Bronchial epithelial cell (primary cell): Measurements from ENCODE around the gene PCDHB11. TPM values are rescaled to one million over a fixed set of nuclear protein-coding genes. Genes with fewer than 3 reads are reported as not detected.
"Not testable (repeated sequence)": the region's sequence is repeated elsewhere in the genome, so short reads cannot be mapped to it uniquely, and the experiment has no call there.

ENCODE experiments used
- DNase-seq: peaks from one replicate; pipeline ENCODE4 v3.0.0-alpha.2; 2010; ENCODE audit warnings: low read depth
- FAIRE-seq: peaks from 2 replicates; lab custom pipeline; 2011; peaks lifted over from hg19 to GRCh38; lab: Jason Lieb, UNC
- H3K27me3 ChIP-seq: 2 replicates; pipeline ENCODE4 v1.5.1; 2011; ENCODE audit warnings: low read length; ENCODE audit not compliant: control insufficient read depth, insufficient read depth
- H3K36me3 ChIP-seq: 2 replicates; pipeline ENCODE4 v1.5.1; 2011; ENCODE audit warnings: low read length; ENCODE audit not compliant: control insufficient read depth, insufficient read depth
- H3K4me3 ChIP-seq: 2 replicates; pipeline ENCODE4 v1.5.1; 2011; ENCODE audit warnings: mild to moderate bottlenecking, low read depth, low read length, control low read depth
- total RNA-seq: library from RNA; depleted of rRNA; stranded (reverse); fragments of >200 nt; gene quantifications from 2 replicates; pipeline ENCODE4 v1.2.1, GENCODE V29; 2014
- TF ChIP-seq, protein P1 (sequence below): IDR thresholded peaks from 2 replicates; pipeline ENCODE4 v1.5.1; 2011; ENCODE audit warnings: mild to moderate bottlenecking, moderate library complexity, low read length, control low read depth, inconsistent platforms; ENCODE audit not compliant: insufficient read depth, severe bottlenecking

The PCDHB11 gene
- total RNA-seq, 1 donor from 2014 or later: under 0.01 TPM

DNA sequence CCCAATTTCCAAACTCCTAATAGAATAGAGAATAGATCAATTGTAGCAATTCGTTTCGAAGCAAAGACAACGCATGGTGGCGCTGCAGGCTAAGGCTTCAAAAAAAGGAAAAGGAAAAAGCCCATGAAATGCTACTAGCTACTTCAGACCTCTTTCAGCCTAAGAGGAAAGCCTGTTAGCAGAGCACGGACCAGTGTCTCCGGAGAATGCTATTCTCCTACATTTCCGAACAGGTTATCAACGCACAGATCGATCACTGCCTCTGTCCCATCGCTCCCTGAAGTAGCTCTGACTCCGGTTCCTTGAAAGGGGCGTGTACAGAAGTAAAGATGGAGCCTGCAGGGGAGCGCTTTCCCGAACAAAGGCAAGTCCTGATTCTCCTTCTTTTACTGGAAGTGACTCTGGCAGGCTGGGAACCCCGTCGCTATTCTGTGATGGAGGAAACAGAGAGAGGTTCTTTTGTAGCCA lies 45.9 kb downstream of the PCDHB11 start, which contains the start of gene PCDHB15:
Gene PCDHB15, plus strand, starts transcription at position 146 of the 468 bp plus-strand sequence. Its CDS starts 184 bp downstream, at position 330.
- H3K27me3 ChIP-seq: no peaks in the 10 kb centered on the region
- FAIRE-seq: no peak
- no peak for DNase-seq
- no peak within 1 kb of the TSS for H3K4me3 ChIP-seq
- TF ChIP-seq, protein P1, sequence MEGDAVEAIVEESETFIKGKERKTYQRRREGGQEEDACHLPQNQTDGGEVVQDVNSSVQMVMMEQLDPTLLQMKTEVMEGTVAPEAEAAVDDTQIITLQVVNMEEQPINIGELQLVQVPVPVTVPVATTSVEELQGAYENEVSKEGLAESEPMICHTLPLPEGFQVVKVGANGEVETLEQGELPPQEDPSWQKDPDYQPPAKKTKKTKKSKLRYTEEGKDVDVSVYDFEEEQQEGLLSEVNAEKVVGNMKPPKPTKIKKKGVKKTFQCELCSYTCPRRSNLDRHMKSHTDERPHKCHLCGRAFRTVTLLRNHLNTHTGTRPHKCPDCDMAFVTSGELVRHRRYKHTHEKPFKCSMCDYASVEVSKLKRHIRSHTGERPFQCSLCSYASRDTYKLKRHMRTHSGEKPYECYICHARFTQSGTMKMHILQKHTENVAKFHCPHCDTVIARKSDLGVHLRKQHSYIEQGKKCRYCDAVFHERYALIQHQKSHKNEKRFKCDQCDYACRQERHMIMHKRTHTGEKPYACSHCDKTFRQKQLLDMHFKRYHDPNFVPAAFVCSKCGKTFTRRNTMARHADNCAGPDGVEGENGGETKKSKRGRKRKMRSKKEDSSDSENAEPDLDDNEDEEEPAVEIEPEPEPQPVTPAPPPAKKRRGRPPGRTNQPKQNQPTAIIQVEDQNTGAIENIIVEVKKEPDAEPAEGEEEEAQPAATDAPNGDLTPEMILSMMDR: no peak
- no peaks in the 10 kb centered on the region for H3K36me3 ChIP-seq

DNA sequence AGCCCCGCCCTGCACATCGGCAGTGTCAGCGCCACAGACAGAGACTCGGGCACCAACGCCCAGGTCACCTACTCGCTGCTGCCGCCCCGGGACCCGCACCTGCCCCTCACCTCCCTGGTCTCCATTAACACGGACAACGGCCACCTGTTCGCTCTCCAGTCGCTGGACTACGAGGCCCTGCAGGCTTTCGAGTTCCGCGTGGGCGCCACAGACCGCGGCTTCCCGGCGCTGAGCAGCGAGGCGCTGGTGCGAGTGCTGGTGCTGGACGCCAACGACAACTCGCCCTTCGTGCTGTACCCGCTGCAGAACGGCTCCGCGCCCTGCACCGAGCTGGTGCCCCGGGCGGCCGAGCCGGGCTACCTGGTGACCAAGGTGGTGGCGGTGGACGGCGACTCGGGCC lies 47.5 kb downstream of the PCDHB11 start:
- FAIRE-seq: not testable (repeated sequence)

GRCh38 chr5:141247434-141247833 lies 48.0 kb downstream of the PCDHB11 start:
- DNase-seq, H3K36me3 ChIP-seq, H3K27me3 ChIP-seq, H3K4me3 ChIP-seq, FAIRE-seq: not testable (repeated sequence)

More for the DNA sequence above, 47.5 kb downstream of the PCDHB11 start:
- not testable (repeated sequence) for H3K36me3 ChIP-seq, H3K27me3 ChIP-seq, DNase-seq, H3K4me3 ChIP-seq

GRCh38 chr5:141250576-141250975 lies 51.1 kb downstream of the PCDHB11 start:
- TF ChIP-seq, protein P1: no peak
- DNase-seq: no peak
- Histone ChIP-seq H3K4me3 (no peak overlapping the region), H3K27me3 (no peaks in the 10 kb centered on the region), H3K36me3 (no peaks in the 10 kb centered on the region)
- no peak for FAIRE-seq

Other genes with a start within 250 kb of the PCDHB11 start
- gene PCDHAC2, start 233.2 kb upstream of the PCDHB11 start, total RNA-seq: 14.1 and 16.8 TPM in 2 replicates
- not detected in 2 replicates for gene PCDHB1, start 148.3 kb upstream of the PCDHB11 start, total RNA-seq
- gene PCDHB2, start 105.0 kb upstream of the PCDHB11 start, total RNA-seq: 0.26 and 1.1 TPM in 2 replicates
- under 0.01 and 0.13 TPM in 2 replicates for gene PCDHB3, start 99.2 kb upstream of the PCDHB11 start, total RNA-seq
- 0.13 TPM in 1 of 2 replicates, not detected in the other for gene PCDHB4, start 77.8 kb upstream of the PCDHB11 start, total RNA-seq
- 0.26 TPM in 2 replicates for gene PCDHB5, start 64.4 kb upstream of the PCDHB11 start, total RNA-seq
- gene PCDHB6, start 49.6 kb upstream of the PCDHB11 start, total RNA-seq: not detected in 2 replicates
- gene PCDHB7, start 27.0 kb upstream of the PCDHB11 start, total RNA-seq: not detected in 2 replicates
- under 0.01 TPM in 2 replicates for gene PCDHB8, start 21.8 kb upstream of the PCDHB11 start, total RNA-seq
- under 0.01 TPM in 1 of 2 replicates, not detected in the other for gene PCDHB16, start 17.2 kb upstream of the PCDHB11 start, total RNA-seq
- under 0.01 TPM in 1 of 2 replicates, not detected in the other for gene PCDHB9, start 12.5 kb upstream of the PCDHB11 start, total RNA-seq
- 0.13 and 0.26 TPM in 2 replicates for gene PCDHB10, start 7.3 kb upstream of the PCDHB11 start, total RNA-seq
- gene PCDHB12, start 9.1 kb downstream of the PCDHB11 start, total RNA-seq: 0.13 TPM in 1 of 2 replicates, not detected in the other
- 0.26 TPM in 1 of 2 replicates, not detected in the other for gene PCDHB13, start 14.3 kb downstream of the PCDHB11 start, total RNA-seq
- gene PCDHB14, start 23.7 kb downstream of the PCDHB11 start, total RNA-seq: 0.26 and 0.77 TPM in 2 replicates
- gene PCDHB15, start 45.8 kb downstream of the PCDHB11 start, total RNA-seq: under 0.01 and 0.51 TPM in 2 replicates
- 0.13 TPM in 1 of 2 replicates, not detected in the other for gene SLC25A2, start 104.4 kb downstream of the PCDHB11 start, total RNA-seq
- 36.3 and 74.5 TPM in 2 replicates for gene TAF7, start 121.2 kb downstream of the PCDHB11 start, total RNA-seq
- gene PCDHGA1, start 130.9 kb downstream of the PCDHB11 start, total RNA-seq: under 0.01 and 0.26 TPM in 2 replicates
- gene PCDHGA2, start 139.1 kb downstream of the PCDHB11 start, total RNA-seq: under 0.01 and 0.26 TPM in 2 replicates
- under 0.01 and 0.13 TPM in 2 replicates for gene PCDHGA3, start 144.2 kb downstream of the PCDHB11 start, total RNA-seq
- gene PCDHGB1, start 150.5 kb downstream of the PCDHB11 start, total RNA-seq: under 0.01 and 0.26 TPM in 2 replicates
- gene PCDHGA4, start 155.4 kb downstream of the PCDHB11 start, total RNA-seq: 0.26 and 0.53 TPM in 2 replicates
- under 0.01 and 0.26 TPM in 2 replicates for gene PCDHGB2, start 160.4 kb downstream of the PCDHB11 start, total RNA-seq
- under 0.01 and 0.13 TPM in 2 replicates for gene PCDHGA5, start 164.5 kb downstream of the PCDHB11 start, total RNA-seq
- under 0.01 and 0.77 TPM in 2 replicates for gene PCDHGB3, start 170.6 kb downstream of the PCDHB11 start, total RNA-seq
- under 0.01 and 0.26 TPM in 2 replicates for gene PCDHGA6, start 174.3 kb downstream of the PCDHB11 start, total RNA-seq
- under 0.01 and 0.51 TPM in 2 replicates for gene PCDHGA7, start 183.1 kb downstream of the PCDHB11 start, total RNA-seq
- gene PCDHGB4, start 188.1 kb downstream of the PCDHB11 start, total RNA-seq: 2.1 and 3.1 TPM in 2 replicates
- gene PCDHGA8, start 193.0 kb downstream of the PCDHB11 start, total RNA-seq: under 0.01 and 0.51 TPM in 2 replicates
- gene PCDHGB5, start 198.3 kb downstream of the PCDHB11 start, total RNA-seq: 2.4 and 5.1 TPM in 2 replicates
- gene PCDHGA9, start 203.2 kb downstream of the PCDHB11 start, total RNA-seq: 0.53 and 1.5 TPM in 2 replicates
- 0.53 and 1.5 TPM in 2 replicates for gene PCDHGB6, start 208.4 kb downstream of the PCDHB11 start, total RNA-seq
- 2.1 and 5.2 TPM in 2 replicates for gene PCDHGA10, start 213.4 kb downstream of the PCDHB11 start, total RNA-seq
- 1.3 and 3.3 TPM in 2 replicates for gene PCDHGB7, start 218.1 kb downstream of the PCDHB11 start, total RNA-seq
- gene PCDHGA11, start 221.4 kb downstream of the PCDHB11 start, total RNA-seq: 1.6 and 3.2 TPM in 2 replicates
- gene PCDHGA12, start 230.9 kb downstream of the PCDHB11 start, total RNA-seq: 0.79 and 1.4 TPM in 2 replicates